Stimulated activated CD8-positive, alpha-beta memory T cell treated with anti-CD3 and anti-CD28 coated beads, Interleukin-15, amount 100 ng/mL, for 1 hour (primary cell): Measurements from ENCODE around the gene ZNF630.
"Not testable (repeated sequence)": the region's sequence is repeated elsewhere in the genome, so short reads cannot be mapped to it uniquely, and the experiment has no call there.

Experiments used
- DNase-seq: peaks from one replicate; pipeline ENCODE4 v3.0.0-alpha.2; 2020; ENCODE audit warnings: low read depth

Gene ZNF630

DNA sequence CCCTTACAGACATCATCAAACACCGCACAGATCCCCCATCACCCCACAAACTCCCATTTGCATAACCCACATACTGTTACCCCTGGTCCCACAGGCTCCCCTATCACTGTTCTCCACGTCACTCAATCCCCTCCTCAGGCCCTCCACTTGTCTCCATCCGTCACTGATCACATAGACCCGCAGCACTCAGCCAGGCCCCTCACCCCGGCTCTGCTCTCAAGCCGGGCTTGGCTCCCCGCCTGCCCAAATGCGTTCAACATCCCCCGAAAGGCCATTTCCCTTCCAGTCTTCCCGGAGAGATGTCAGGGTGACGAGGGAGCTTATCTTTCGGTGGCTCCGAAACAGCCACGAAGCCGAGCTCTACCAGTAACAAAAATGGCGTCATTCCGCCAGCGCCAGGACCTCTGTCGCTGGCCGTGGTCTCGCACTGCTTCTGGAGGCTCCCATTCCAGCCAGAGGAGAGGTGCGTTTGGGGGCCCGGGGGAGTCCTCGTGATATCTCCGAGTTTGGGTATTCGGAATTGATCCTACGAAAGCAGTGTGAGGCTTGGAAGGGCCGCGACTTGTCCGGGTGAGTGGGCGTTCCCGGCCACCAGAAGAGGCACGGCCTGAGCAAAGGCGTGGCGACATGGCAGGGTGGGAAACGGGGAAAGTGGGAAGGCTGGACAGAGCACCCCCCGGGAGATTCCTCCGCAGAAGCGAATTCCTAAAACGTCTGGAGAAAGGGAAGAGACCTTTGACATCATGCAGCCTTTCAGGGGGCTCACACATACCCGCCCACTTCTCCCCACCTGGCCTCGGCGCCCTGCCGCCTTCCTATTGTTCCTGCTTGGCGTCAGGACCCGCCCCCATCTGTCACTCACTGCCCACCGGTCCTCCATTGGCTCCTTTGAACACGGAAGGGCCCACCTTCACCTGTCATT, at the start of gene ZNF630:
TSS of gene ZNF630 (minus strand) at position 577 of the 922 bp plus-strand sequence. CDS start 4,754 bp downstream, outside the sequence.
- peak; percentile 9 for DNase-seq

DNA sequence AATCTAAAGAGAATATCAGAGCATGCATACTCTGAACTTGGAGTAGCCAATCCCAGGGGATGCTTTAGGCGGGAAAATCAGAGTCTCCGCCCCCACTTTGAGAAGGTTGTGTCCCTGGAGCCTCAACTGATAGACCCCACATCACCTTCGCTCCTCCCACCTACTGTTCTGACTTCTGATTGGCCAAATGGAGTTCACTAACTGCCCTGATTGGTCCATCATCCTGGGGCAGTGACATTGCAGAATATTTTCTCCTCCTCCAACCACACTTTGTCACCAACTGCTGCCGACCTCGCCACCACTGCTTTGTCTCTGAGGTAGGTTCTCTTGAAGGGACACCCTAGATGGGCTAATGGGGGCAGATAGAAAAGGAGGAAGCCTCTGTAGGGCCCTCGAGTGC, 36.3 kb upstream of the ZNF630 start:
- no peak for DNase-seq

DNA sequence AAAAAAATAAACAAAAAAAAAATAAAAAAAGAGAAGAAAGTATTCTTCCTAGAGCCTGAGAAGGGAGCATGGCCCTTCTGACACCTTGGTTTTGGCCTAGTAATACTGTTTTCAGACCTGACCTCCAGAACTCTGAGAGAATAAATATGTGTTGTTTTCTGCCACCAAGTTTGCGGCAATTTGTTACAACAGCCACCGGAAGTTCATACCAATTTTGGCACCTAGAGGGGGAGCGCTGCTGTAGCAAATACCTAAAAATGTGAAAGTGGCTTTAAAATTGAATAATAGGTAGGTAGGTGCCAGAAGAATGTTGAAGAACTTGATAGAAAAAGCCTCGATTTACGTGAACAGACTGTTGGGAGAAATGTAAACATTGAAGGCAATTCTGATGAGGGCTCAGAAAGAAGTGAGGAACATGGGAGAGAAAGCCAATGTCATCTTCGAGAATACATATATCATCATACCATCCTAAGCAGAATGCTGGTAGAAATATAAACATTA, 31.5 kb upstream of the ZNF630 start:
- no peak for DNase-seq

DNA sequence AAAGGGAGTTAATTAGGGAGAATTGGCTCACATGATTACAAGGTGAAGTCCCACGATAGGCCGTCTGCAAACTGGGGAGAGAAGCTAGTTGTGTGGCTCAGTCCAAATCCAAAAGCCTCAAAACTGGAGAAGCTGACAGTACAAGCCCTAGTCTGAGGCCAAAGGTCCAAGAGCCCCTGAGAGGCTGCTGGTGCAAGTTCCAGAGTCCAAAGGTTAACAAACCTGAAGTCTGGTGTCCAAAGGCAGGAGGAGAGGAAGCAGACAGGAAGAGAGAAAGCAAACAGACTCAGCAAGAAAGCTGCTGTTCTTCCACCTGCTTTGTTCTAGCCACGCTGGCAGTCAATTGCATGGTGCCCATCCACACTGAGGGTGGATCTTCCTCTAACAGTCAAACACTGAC, 30.0 kb upstream of the ZNF630 start:
- DNase-seq: no peak

DNA sequence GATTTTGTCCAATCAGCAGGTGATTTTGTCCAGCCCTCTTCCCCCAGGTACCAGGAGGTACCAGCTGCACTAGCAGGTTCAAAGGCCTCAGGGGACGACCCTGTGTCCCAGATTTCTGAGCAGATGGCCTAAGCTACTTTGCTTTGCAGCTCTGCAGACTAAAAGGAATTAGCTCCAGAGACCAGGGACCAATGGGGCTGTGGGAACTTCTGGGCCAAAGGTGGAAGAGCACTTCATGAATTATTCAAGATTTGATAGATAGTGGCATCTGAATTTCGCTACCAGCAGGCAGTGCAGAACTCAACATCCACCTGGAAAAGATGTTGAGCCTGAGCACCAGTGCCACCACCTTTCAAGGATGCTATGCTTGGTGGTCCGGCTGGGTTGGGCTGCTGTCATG, 21.1 kb upstream of the ZNF630 start:
- DNase-seq: not testable (repeated sequence)

DNA sequence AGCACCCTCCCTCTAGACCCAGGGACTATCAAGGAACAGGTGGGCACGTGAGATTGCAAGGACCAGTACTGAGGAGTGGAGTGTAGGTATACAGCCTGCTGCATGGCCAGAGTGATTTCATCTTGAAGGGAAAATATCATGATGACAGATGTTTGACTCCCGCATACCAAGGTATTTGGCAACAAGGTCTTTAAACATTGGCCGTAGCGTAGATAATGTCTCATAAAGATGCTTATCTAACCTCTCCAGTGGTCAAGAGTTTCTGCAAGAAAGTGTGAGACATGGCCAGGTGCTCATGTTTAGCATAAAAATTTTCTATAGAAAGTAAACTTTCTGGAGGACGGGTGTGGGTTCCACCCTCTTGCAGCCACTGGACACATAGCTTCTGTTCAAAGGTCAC, 18.7 kb upstream of the ZNF630 start:
- no peak for DNase-seq

DNA sequence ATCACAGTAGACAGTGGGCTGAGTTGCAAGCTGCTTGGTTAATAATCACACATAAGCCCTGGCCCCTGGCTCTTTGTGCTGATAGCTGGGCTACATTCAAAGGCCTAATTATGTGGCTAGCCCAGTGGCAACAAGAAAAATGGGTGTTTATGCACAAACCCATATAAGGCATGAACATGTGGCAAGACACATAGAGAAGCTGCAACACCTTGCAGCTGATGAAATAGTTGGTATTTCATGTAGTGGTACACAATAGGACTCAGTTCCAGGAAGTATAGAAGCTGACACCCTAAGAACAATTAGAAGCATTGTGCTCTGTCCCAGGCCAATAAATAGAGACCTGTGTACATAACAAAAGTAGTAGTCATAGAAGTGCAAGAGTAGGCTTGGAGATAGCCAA, 14.6 kb upstream of the ZNF630 start:
- no peak for DNase-seq

DNA sequence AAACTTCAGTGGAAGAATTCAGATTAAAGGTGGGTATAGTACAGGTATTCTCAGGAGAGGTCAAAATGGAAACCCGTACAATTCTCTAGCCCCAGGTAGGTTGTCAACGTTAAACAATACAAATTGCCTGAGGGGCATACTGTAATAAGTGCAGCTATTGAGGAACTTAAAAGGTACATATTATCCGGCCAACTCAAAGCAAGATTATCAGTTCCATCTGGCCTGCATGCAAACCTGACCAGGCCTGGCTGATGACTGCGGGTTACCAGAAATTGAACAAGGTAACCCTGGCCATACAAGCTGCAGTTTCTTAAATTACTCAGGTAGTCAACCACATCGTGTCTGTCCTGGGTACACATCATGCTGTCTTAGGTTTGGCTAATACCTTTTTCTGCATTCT, 12.3 kb upstream of the ZNF630 start:
- DNase-seq: no peak

DNA sequence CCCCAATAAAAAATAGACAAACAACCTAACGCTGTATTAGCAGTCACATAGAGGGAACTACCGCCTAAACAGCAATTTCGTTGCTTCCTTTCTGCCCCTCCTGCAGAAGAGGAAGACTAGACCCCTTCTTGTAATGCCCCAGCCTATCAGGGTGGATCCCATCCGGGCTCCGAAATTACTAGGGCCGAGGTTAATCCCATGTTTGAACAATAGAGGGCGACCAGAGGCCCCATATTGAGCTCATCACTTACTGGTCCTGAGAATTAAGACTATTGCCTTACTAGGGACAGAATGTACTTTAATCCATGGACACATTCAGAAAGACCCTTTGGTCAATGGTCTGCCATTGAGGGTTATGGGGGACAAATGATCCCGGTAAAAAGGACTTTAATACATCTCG, 11.8 kb upstream of the ZNF630 start:
- DNase-seq: peak; percentile 11

DNA sequence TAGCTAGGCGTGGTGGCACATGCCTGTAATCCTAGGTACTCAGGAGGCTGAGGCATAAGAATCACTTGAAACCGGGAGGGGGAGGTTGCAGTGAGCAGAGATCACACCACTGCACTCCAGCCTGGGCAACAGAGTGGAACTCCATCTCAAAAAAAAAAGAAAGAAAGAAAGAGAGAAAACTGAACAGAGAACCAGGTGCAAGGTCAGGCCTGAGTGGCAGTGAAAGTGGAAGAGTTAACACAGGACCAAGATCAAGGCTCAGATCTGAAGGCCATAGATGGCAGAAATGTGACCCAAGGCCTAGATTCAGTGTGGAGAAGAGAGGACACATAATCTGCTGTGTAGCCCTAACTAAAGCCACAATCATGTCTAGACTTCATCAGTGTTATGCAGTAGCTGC, 4.9 kb upstream of the ZNF630 start:
- no peak for DNase-seq

DNA sequence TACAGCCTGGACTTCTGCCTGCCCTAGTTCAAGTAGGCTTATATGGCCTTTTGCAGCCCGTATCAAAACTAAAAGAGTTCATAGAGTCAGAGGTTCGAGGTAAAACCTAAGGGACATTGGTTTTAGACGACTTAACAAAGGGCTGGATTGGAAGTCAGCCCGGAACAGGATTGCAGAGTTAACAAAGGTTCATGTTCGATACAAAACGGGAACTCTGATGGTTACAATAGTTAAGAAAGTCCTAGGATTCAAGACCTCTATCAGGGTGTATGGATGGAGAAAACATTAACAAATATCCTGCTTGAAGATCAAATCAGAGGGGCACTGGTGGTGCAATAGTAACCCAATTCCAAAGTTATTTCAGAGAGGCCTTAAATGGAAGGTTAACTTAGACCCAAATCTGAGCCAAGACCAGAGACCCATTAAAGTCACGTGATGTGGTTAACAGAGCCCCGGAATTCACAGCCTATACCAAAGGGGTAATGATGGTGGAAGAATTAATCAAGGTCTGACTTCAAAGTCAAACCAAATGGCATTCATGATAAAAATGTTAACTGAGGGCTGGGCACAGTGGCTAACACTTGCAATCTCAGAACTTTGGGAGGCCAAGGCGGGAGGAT, 656 bp upstream of the ZNF630 start:
- DNase-seq: no peak

DNA sequence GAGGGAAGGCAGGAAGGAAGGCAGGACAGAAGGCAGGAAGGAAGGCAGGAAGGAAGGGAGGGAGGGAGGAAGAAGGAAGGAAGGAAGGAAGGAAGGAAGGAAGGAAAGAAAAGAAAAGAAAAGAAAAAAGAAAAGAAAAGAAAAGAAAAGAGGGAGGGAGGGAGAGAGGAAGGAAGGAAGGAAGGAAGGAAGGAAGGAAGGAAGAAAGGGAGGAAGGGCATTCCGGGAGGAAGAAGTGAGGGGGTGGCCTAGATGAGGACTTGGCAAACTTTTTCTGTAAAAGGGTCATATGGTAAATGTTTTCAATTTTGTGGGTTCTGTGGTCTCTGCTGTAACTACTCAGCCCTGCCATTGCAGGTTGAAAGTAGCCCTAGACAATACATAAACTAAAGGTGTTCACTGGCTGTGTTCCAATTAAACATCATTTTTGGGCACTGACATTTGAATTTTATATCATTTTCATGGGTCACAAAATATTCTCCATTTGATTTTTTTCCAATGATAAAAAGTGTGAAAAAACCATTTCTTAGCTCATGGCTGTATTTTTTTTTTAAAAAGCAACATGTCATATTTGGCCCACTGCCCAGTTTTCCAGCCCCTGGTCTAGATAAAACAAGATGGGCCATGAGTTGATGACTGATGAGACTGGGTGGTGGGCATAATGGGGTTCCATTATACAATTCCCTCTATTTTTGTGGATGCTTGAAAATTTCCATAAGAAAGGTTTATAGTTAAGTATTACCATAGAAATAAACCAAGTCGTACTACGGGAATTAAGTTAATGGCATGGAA, 3.1 kb downstream of the ZNF630 start:
- no peak for DNase-seq

DNA sequence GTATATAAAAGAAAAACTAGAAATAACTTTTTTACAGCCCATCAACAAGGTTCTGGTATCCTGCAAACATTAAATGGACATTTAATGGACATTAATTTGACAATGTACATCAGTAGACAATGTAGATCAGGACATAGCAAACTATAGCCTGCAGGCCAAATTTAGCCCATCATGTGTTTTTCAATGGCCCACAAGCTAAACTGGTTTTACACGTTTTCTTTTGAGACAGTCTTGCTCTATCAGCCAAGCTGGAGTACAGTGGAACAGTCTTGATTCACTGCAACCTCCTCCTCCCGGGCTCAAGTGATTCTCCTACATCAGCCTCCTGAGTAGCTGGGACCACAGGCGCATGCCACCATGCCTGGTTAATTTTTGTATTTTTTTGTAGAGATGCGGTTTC, 7.2 kb downstream of the ZNF630 start:
- DNase-seq: no peak

DNA sequence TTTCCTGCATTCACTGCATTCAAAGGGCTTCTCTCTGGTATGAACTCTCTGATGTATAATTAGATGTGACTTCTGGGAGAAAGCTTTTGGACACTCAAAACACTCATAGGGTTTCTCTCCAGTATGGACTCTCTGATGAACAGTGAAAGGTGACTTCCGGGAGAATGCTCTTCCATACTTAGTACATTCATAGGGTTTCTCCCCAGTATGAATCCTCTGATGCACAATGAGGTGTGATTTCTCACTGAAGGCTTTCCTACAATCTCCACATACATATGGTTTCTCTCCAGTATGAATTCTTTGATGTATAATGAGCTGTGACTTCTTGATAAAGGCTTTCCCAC, 12.2 kb downstream of the ZNF630 start:
- no peak for DNase-seq

DNA sequence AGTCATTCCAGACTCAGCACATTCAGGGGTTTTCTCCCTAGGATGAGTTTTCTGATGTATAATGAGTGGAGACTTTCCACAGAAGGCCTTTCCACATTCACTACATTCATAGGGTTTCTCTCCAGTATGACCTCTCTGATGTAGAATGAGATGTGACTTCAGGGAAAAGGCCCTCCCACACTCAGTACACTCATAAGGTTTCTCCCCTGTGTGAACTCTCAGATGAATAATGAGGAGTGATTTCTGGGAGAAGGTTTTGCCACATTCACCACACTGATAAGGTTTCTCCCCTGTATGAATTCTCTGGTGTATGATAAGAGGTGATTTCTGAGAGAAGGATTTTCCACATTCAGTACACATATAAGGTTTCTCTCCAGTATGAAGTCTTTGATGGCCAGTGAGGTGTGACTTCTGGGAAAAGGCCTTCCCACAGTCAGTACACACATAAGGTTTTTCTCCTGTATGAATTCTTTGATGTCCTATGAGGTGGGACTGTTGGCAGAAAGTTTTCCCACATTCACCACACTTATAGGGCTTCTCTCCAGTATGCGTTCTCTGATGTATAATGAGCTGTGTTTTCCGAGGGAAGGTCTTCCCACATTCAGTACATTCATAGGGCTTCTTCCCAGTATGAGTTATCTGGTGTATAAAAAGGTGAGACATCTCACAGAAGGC, 12.7 kb downstream of the ZNF630 start:
- no peak for DNase-seq

DNA sequence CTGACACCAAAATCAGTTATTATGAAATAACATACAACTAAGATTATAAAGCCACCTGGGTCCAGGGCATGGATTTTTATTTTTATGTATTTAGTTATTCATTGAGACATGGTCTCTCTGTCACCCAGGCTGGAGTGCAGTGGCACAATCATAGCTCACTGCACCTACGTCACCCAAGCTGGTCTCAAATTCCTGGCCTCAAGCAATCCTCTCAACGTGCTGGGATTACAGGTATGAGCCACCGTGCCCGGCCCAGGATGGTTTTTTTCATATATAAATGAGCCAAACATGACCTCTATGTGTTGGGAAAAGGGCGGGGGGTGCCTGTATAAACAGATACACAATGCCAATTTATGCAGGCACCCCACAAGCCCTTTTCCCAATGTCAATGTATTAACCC, 24.6 kb downstream of the ZNF630 start:
- DNase-seq: no peak

DNA sequence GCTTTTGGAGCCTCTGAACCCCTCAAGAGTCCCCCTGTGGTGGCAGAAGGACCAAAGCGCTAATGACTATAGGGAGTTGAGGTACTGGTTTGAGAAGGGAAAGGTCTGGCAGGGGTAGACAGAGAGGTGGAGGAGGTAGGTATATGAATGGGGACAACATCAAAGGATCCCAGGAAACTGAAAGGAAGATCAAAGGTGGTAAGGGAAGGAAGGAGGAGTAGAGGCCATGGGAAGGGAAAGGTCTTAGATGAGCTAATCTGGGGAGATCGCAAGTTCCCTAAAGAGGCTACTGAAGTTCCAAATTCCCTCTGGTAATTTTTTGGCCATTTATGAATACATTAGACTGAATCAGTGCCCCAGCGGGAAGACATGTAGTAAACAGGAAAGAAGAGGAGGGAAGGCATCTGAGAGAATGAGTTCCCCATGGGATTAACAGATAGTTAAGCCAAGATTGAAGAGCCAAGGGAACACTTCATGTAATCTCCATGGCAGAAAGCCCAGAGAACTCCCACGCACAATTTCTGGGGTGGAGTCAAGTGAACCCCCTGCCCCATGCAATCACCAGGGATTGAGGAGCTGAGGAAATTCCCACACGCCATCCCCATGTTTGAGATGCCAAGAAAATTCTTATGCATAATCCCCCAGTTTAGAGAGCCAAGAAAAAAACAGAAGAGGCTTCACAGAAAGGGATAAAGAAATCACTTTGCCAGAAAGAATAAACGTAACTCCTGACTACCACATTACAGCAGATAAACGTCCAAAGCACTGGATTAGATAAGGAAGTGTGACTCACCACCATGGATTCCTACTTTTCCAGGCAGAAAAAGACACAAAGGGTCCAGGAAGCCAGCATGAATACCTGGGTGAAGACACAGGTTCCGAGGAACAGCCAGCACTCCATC, 25.8 kb downstream of the ZNF630 start:
- DNase-seq: no peak

DNA sequence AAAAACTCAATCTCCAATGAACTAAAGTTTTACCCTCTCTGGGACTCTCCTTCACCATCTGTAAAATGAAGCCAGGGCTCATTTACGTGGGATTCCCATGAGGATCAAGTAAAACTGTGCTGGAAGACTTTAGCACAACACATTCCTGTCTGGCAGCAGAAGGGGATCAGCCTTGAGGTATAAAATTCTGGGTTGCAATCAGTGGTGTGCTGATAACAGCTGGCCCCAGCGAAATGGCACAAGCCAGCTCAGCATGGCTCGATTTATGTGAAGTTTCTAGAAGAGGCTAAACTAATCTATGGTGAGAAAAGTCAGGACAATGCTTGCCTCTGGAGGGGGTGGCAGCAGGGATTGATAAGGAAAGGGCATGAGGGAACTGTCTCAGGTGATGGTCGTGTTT, 28.4 kb downstream of the ZNF630 start:
- no peak for DNase-seq

DNA sequence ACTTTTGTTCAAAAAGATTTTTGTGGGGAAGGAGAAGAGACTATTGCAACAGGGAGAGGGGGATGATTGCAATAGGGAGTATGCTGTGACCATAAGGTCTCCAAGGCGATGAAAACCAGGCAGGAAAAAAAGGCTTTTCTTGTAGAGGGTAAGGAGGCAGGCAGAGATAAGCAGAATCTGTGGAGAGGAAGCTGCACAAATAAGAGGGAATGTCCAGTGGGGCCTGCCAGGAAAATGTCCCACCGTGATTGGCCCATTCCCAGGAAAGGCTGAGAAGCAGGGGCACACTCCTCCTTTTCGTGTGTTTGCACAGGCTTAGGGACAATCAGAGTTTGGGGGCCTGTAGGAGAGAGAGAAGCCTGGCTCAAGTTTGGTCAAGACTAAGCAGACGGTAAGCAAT, 35.5 kb downstream of the ZNF630 start:
- no peak for DNase-seq

DNA sequence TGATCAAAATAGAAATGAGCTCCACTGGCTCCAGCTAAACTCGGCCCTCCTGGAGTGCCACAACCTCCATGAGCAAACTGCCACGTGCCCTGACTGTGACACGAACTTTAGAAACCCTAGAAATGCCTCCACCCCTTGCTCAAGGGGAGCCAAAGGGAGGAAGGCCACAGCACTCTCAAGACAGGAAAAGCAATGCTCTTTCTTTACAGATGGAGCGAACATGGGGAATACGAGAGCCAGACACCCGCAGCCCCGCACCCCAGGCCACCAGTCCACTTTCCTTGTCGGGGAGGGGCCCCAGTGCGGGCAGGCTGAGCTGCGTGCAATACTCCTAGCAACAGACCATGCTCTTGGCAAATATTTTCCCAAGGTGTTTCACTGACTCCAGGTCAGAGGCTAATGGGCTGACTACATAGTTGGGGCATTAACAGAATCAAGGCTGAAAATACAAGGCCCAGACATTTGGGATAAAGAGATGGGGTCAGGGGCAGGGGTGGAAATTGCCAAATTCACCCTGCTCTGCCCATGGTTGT, 40.7 kb downstream of the ZNF630 start:
- DNase-seq: not testable (repeated sequence)

DNA sequence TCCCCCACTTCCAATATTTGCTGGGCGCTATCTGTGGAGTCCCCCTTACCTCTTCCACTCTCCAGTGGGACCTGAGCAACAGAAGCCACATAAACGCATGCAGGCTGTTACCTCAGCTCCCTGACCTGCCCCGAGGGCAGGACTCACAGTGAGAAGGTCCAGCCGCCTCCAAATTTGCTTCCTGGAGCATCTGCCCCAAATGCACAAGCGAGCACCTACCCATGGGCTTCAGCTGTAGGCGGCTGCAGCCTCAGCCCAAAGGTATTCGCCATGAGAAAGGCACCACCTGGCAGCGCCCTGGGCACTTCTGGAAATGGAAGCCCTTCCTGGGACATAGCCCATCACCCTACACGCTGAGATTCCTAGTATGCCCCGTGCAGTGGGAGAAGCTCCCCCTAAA, 41.2 kb downstream of the ZNF630 start:
- no peak for DNase-seq
